GM23338 (cell line): ENCODE data around the gene VEGFB. TPM values are rescaled to one million over a fixed set of nuclear protein-coding genes. Genes with fewer than 3 reads are reported as not detected.
A peak's percentile ranks its signal among the peaks of the same experiment; 100 is the strongest.

ENCODE experiments used
- ATAC-seq: fragments of 200-7000 bp; cut with Tn5 transposase; 3 replicates; pipeline ENCODE4 v1.9.1; 2020
- DNase-seq: peaks from one replicate; pipeline ENCODE4 v3.0.0-alpha.2; 2015; ENCODE audit warnings: low spot score
- H2AFZ ChIP-seq: fragments of 200-600 bp; sonication (generic); 2 replicates; pipeline ENCODE4 v1.8.0; 2016; ENCODE audit warnings: antibody characterized with exemption, mild to moderate bottlenecking, moderate library complexity
- H3F3A ChIP-seq: fragments of 200-600 bp; sonication (generic); replicated peaks from 2 replicates; pipeline ENCODE4 v1.8.0; 2017; ENCODE audit warnings: antibody characterized with exemption, mixed run types, low read depth
- H3K27ac ChIP-seq: fragments of 200-600 bp; sonication (generic); 2 replicates; pipeline ENCODE4 v1.6.1; 2016; ENCODE audit warnings: low read depth
- H3K27me3 ChIP-seq: fragments of 200-600 bp; sonication (generic); 2 replicates; pipeline ENCODE4 v1.8.0; 2016; ENCODE audit warnings: mild to moderate bottlenecking, mixed run types, moderate library complexity; ENCODE audit not compliant: insufficient read depth
- H3K36me3 ChIP-seq: fragments of 200-600 bp; sonication (generic); 2 replicates; pipeline ENCODE4 v1.8.0; 2016; ENCODE audit warnings: mild to moderate bottlenecking; ENCODE audit not compliant: insufficient read depth
- H3K4me1 ChIP-seq: fragments of 200-600 bp; sonication (generic); 2 replicates; pipeline ENCODE4 v1.8.0; 2016; ENCODE audit warnings: mild to moderate bottlenecking, moderate library complexity; ENCODE audit not compliant: insufficient read depth
- H3K4me2 ChIP-seq: fragments of 200-600 bp; sonication (generic); 2 replicates; pipeline ENCODE4 v1.7.1; 2017; ENCODE audit warnings: mixed run types
- H3K4me3 ChIP-seq: fragments of 200-600 bp; sonication (generic); 2 replicates; pipeline ENCODE4 v1.6.1; 2016; ENCODE audit warnings: mixed run types
- H3K79me2 ChIP-seq: fragments of 200-600 bp; sonication (generic); replicated peaks from 2 replicates; pipeline ENCODE4 v1.8.0; 2017; ENCODE audit warnings: mild to moderate bottlenecking; ENCODE audit not compliant: insufficient read depth
- H3K9me2 ChIP-seq: fragments of 200-600 bp; sonication (generic); 2 replicates; pipeline ENCODE4 v1.8.0; 2017; ENCODE audit not compliant: insufficient read depth
- H4K20me1 ChIP-seq: fragments of 200-600 bp; sonication (generic); replicated peaks from 2 replicates; pipeline ENCODE4 v1.8.0; 2017; ENCODE audit warnings: mild to moderate bottlenecking; ENCODE audit not compliant: insufficient read depth
- H3K27ac Mint-ChIP-seq: 2 replicates; pipeline ENCODE4 v1.8.0; 2020; ENCODE audit warnings: inconsistent platforms, mild to moderate bottlenecking, moderate library complexity, mixed read lengths
- H3K27me3 Mint-ChIP-seq: 3 replicates; pipeline ENCODE4 v1.8.0; 2022; ENCODE audit warnings: low read depth, mild to moderate bottlenecking, moderate library complexity, mixed read lengths, inconsistent platforms; ENCODE audit not compliant: insufficient read depth, poor library complexity
- H3K36me3 Mint-ChIP-seq: 3 replicates; pipeline ENCODE4 v1.8.0; 2021; ENCODE audit warnings: low read depth, mild to moderate bottlenecking, inconsistent platforms, moderate library complexity, mixed read lengths
- H3K4me1 Mint-ChIP-seq: 3 replicates; pipeline ENCODE4 v1.8.0; 2020; ENCODE audit warnings: mild to moderate bottlenecking, inconsistent platforms, mixed read lengths
- H3K4me3 Mint-ChIP-seq: 3 replicates; pipeline ENCODE4 v1.8.0; 2021; ENCODE audit warnings: moderate library complexity, mild to moderate bottlenecking, inconsistent platforms, mixed read lengths
- H3K9me3 Mint-ChIP-seq: 3 replicates; pipeline ENCODE4 v1.8.0; 2020; ENCODE audit warnings: moderate library complexity, mild to moderate bottlenecking, inconsistent platforms, mixed read lengths
- EZH2phosphoT487 ChIP-seq: fragments of 200-600 bp; sonication (generic); IDR thresholded peaks from one replicate; pipeline ENCODE4 v1.8.1; 2018; ENCODE audit warnings: antibody characterized with exemption; ENCODE audit not compliant: unreplicated experiment
- NANOG ChIP-seq: IDR thresholded peaks from 2 replicates; pipeline ENCODE4 v1.6.1; 2016; ENCODE audit warnings: antibody characterized with exemption, borderline replicate concordance
- polyA plus RNA-seq: library from polyadenylated mRNA; unstranded; fragments of >200 nt; fragmentation: Nextera tagmentation; extraction: Ambion mirVana; gene quantifications from 2 replicates; pipeline ENCODE4 v1.2.1, GENCODE V29; 2016
- total RNA-seq: library from RNA; depleted of rRNA; stranded (reverse); fragments of >200 nt; shearing (Covaris generic); gene quantifications from 2 replicates; pipeline ENCODE4 v1.2.3, GENCODE V29; 2014
- TF ChIP-seq, protein P1 (sequence below): IDR thresholded peaks from 2 replicates; pipeline ENCODE4 v1.6.1; 2016; ENCODE audit warnings: antibody characterized with exemption
- TF ChIP-seq, protein P2 (sequence below): fragments of 250-450 bp; sonication (Bioruptor Pico); IDR thresholded peaks from 2 replicates; pipeline ENCODE4 v1.5.0; 2020; ENCODE audit warnings: mild to moderate bottlenecking, moderate library complexity

The VEGFB gene
- total and polyA plus RNA-seq, 2 experiments from 2014 or later, result 20.8 to 25.8 TPM

DNA sequence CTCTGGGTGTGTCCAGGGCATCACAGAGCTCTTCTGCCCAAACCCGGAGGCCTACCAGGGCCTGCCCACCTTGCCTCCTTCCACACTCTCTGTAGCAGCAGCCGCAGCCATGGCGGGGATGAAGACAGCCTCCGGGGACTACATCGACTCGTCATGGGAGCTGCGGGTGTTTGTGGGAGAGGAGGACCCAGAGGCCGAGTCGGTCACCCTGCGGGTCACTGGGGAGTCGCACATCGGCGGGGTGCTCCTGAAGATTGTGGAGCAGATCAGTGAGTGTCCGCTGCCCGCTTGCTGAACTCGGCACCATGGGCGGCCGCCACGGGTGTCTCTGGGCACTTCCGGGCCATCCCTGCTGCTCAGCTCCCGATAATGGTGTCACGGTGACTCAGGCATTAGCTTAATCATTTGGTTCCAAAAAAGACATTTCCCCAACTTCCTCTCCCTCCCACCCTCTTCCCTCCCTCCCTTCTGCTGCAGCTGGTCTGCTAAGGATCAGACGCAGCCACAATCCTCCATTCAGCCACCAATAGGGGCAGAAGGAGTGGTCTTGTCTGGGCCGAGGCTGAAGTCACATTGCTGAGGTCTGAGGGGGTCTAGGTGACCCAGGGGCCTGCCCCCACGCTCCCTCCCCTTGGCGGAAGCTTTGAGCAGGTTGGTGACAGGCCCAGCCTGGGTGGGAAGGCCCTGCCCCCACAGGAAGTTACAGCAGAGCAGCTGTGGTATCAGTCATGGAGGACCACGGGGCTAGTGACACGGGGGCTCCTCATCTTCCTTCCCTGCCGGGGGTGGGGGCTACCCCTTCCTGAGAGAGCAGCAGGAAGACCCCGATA, 26.9 kb upstream of the VEGFB start:
- Histone ChIP-seq H2AFZ (no peak overlapping the region), H4K20me1 (peaks cover 11% of the 10 kb centered on the region), H3K4me2 (no peak overlapping the region), H3K27me3 (no peaks in the 10 kb centered on the region), H3K9me2 (no peaks in the 10 kb centered on the region), H3K36me3 (peaks cover 21% of the 10 kb centered on the region), H3F3A (peaks cover 31% of the 10 kb centered on the region), H3K27ac (no peak overlapping the region), H3K4me1 (no peaks in the 10 kb centered on the region; the same call in 1 of the 2 replicates), H3K4me3 (no peak overlapping the region), H3K79me2 (no peaks in the 10 kb centered on the region)
- peak; percentile 34 for DNase-seq
- Mint-ChIP-seq H3K4me1 (peaks cover 18% of the 10 kb centered on the region), H3K4me3 (no peak overlapping the region), H3K36me3 (peaks cover 43% of the 10 kb centered on the region), H3K9me3 (no peaks in the 10 kb centered on the region), H3K27ac (peak overlapping the region; percentile 56; the same call in 1 of the 2 replicates), H3K27me3 (peaks cover 18% of the 10 kb centered on the region)
- no peak for ATAC-seq
- TF ChIP-seq, protein P1, sequence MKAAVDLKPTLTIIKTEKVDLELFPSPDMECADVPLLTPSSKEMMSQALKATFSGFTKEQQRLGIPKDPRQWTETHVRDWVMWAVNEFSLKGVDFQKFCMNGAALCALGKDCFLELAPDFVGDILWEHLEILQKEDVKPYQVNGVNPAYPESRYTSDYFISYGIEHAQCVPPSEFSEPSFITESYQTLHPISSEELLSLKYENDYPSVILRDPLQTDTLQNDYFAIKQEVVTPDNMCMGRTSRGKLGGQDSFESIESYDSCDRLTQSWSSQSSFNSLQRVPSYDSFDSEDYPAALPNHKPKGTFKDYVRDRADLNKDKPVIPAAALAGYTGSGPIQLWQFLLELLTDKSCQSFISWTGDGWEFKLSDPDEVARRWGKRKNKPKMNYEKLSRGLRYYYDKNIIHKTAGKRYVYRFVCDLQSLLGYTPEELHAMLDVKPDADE, result no peak
- no peak for TF ChIP-seq NANOG
- TF ChIP-seq EZH2phosphoT487, result no peak
- TF ChIP-seq, protein P2, sequence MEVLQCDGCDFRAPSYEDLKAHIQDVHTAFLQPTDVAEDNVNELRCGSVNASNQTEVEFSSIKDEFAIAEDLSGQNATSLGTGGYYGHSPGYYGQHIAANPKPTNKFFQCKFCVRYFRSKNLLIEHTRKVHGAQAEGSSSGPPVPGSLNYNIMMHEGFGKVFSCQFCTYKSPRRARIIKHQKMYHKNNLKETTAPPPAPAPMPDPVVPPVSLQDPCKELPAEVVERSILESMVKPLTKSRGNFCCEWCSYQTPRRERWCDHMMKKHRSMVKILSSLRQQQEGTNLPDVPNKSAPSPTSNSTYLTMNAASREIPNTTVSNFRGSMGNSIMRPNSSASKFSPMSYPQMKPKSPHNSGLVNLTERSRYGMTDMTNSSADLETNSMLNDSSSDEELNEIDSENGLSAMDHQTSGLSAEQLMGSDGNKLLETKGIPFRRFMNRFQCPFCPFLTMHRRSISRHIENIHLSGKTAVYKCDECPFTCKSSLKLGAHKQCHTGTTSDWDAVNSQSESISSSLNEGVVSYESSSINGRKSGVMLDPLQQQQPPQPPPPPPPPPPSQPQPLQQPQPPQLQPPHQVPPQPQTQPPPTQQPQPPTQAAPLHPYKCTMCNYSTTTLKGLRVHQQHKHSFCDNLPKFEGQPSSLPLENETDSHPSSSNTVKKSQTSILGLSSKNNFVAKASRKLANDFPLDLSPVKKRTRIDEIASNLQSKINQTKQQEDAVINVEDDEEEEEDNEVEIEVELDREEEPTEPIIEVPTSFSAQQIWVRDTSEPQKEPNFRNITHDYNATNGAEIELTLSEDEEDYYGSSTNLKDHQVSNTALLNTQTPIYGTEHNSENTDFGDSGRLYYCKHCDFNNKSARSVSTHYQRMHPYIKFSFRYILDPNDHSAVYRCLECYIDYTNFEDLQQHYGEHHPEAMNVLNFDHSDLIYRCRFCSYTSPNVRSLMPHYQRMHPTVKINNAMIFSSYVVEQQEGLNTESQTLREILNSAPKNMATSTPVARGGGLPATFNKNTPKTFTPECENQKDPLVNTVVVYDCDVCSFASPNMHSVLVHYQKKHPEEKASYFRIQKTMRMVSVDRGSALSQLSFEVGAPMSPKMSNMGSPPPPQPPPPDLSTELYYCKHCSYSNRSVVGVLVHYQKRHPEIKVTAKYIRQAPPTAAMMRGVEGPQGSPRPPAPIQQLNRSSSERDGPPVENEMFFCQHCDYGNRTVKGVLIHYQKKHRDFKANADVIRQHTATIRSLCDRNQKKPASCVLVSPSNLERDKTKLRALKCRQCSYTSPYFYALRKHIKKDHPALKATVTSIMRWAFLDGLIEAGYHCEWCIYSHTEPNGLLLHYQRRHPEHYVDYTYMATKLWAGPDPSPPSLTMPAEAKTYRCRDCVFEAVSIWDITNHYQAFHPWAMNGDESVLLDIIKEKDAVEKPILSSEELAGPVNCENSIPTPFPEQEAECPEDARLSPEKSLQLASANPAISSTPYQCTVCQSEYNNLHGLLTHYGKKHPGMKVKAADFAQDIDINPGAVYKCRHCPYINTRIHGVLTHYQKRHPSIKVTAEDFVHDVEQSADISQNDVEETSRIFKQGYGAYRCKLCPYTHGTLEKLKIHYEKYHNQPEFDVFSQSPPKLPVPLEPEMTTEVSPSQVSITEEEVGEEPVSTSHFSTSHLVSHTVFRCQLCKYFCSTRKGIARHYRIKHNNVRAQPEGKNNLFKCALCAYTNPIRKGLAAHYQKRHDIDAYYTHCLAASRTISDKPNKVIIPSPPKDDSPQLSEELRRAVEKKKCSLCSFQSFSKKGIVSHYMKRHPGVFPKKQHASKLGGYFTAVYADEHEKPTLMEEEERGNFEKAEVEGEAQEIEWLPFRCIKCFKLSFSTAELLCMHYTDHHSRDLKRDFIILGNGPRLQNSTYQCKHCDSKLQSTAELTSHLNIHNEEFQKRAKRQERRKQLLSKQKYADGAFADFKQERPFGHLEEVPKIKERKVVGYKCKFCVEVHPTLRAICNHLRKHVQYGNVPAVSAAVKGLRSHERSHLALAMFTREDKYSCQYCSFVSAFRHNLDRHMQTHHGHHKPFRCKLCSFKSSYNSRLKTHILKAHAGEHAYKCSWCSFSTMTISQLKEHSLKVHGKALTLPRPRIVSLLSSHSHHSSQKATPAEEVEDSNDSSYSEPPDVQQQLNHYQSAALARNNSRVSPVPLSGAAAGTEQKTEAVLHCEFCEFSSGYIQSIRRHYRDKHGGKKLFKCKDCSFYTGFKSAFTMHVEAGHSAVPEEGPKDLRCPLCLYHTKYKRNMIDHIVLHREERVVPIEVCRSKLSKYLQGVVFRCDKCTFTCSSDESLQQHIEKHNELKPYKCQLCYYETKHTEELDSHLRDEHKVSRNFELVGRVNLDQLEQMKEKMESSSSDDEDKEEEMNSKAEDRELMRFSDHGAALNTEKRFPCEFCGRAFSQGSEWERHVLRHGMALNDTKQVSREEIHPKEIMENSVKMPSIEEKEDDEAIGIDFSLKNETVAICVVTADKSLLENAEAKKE, result no peak
